Ecto neural progenitor cell (in vitro differentiated cells): ENCODE measurements around the gene EXOC8.

Source experiments
- DNase-seq: peaks from one replicate; pipeline ENCODE4 v3.0.0-alpha.2; 2018; ENCODE audit warnings: low spot score

Gene EXOC8

GRCh38 chr1:231313661-231314060, 24.0 kb downstream of the EXOC8 start:
- DNase-seq: peak; percentile 12

- DNase-seq: peak; percentile 17
These were observed 25.2 kb downstream of the EXOC8 start for GRCh38 chr1:231312432-231312788.

- DNase-seq: peak; percentile 15
These were observed 25.8 kb downstream of the EXOC8 start for GRCh38 chr1:231311720-231312431.

GRCh38 chr1:231310391-231310934, 27.2 kb downstream of the EXOC8 start:
- peak; percentile 24 for DNase-seq

GRCh38 chr1:231301990-231302389, 35.7 kb downstream of the EXOC8 start:
- DNase-seq: no peak

GRCh38 chr1:231295938-231296337, 41.7 kb downstream of the EXOC8 start:
- no peak for DNase-seq

GRCh38 chr1:231286603-231287002, 51.0 kb downstream of the EXOC8 start:
- no peak for DNase-seq

- no peak for DNase-seq
These were observed 53.2 kb downstream of the EXOC8 start for GRCh38 chr1:231284441-231284840.
